Upper lobe of left lung (tissue), 6 donors: ENCODE results near the gene SLC22A3. TPM values are rescaled to one million over a fixed set of nuclear protein-coding genes. Genes with fewer than 3 reads are reported as not detected.

Experiments
- ATAC-seq, 2 donors: fragments of 200-7000 bp; cut with Tn5 transposase; one replicate each; pipeline ENCODE4 v1.9.1; 2022; ENCODE audit warnings: mild to moderate bottlenecking in 2 of 2, moderate library complexity in 2 of 2; ENCODE audit not compliant: low FRiP score in 2 of 2
- DNase-seq, 2 donors: peaks; one replicate each; pipeline ENCODE4 v3.0.0-alpha.2; 2019 to 2020
- H3K27ac ChIP-seq, 4 donors: fragments of 200-600 bp; sonication (generic); one replicate each; pipeline ENCODE4 v1.5.1; 2016 to 2019
- H3K27me3 ChIP-seq, 4 donors: fragments of 200-600 bp; sonication (generic); one replicate each; pipeline ENCODE4 v1.5.1; 2017 to 2019
- H3K36me3 ChIP-seq, 4 donors: fragments of 200-600 bp; sonication (generic); one replicate each; pipeline ENCODE4 v1.5.1; 2016 to 2019
- H3K4me1 ChIP-seq, 4 donors: fragments of 200-600 bp; sonication (generic); one replicate each; pipeline ENCODE4 v1.5.1; 2018 to 2019
- H3K4me3 ChIP-seq, 4 donors: fragments of 200-600 bp; sonication (generic); one replicate each; pipeline ENCODE4 v1.5.1; 2017 to 2019; ENCODE audit warnings: mild to moderate bottlenecking in 2 of 4, moderate library complexity in 1 of 4
- H3K9me3 ChIP-seq, 4 donors: fragments of 200-600 bp; sonication (generic); one replicate each; pipeline ENCODE4 v1.5.1; 2018 to 2019
- CTCF ChIP-seq, 6 experiments: fragments of 450-650 bp in 4 of 6; fragments of 200-600 bp in 2 of 6; sonication (generic) in 2 of 6; IDR thresholded peaks; one replicate each; pipeline ENCODE4 v1.5.1; 2016 to 2019; ENCODE audit warnings: antibody characterized with exemption in 6 of 6
- EP300 ChIP-seq, 4 donors: sonication (generic); formaldehyde crosslinking; IDR thresholded peaks; one replicate each; pipeline ENCODE4 v1.5.1; 2017; ENCODE audit warnings: antibody characterized with exemption in 4 of 4, control low read depth in 2 of 4
- POLR2A ChIP-seq, 4 donors: fragments of 450-650 bp; IDR thresholded peaks; one replicate each; pipeline ENCODE4 v1.5.1; 2016 to 2017; ENCODE audit warnings: antibody characterized with exemption in 4 of 4, mild to moderate bottlenecking in 2 of 4
- POLR2AphosphoS5 ChIP-seq, 2 donors: sonication (generic); formaldehyde crosslinking; IDR thresholded peaks; one replicate each; pipeline ENCODE4 v1.5.1; 2017; ENCODE audit warnings: antibody characterized with exemption in 2 of 2
- WGBS, 2 donors: methylation state at CpG; one replicate each; pipeline ENCODE4 v1.1.5; 2017 to 2018; 5-methylcytosine and 5-hydroxymethylcytosine counted together
- total RNA-seq, 6 donors: library from RNA; depleted of rRNA in 4 of 6; stranded (reverse); fragments of >200 nt in 4 of 6; gene quantifications; one replicate each; pipeline versions ENCODE4 v1.1.0 to v1.2.1, GENCODE V29; 2016 to 2021
- donor health status: DM: no; HTN: no; CAD: no; lungs with moderate emphysema.
- donor health status: DM: no; HTN: yes; CAD: no; lungs with severe emphysema.

SLC22A3 gene
- total RNA-seq, 6 donors from 2014 or later, result 17.7 to 68.1 (median 44.8) TPM

DNA sequence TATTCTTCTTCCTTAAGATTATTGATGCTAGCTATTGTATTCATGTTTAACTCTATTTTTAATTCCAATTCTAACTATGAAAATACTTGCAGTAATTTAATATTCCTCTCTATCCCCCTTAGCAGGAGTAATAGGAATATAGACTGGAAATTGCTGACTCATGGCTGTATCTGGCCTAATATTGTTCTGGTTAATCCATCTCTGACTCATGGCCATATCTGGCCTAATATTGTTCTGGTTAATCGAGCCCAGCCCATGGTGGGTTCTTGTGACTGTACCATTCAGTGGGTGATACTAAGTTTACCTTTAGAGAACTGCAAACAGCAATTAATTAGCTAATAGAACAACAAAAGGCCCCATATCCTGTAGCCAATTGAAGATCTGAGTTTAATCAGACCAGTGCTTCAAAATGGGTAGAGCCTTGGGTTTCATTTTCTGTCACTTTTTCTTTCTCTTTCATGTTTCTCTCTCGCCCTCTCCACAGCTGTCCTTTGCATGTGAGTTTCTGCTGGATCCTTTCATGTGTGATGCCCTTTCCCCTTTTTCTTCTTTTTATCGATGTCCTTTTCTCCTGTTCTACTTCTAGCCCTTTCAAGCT lies 50.6 kb downstream of the SLC22A3 start:
- Histone ChIP-seq H3K36me3 (no peaks in the 10 kb centered on the region), H3K27ac (no peak overlapping the region), H3K27me3 (no peaks in the 10 kb centered on the region), H3K4me1 (peaks cover 0 to 15% (median 0%) of the 10 kb centered on the region in 4 donors), H3K9me3 (no peaks in the 10 kb centered on the region), H3K4me3 (no peak overlapping the region)
- ATAC-seq (no peak), DNase-seq (no peak)
- TF ChIP-seq CTCF (IDR thresholded peaks at IDR 0.05) (no peak), EP300 (IDR thresholded peaks at IDR 0.05) (no peak), POLR2AphosphoS5 (IDR thresholded peaks at IDR 0.05) (no peak), POLR2A (IDR thresholded peaks at IDR 0.05) (no peak)
- 80 to 83% methylated on average over 3 of the region's 3 CpGs for WGBS, 2 donors

GRCh38 chr6:160400446-160400845 lies 52.3 kb downstream of the SLC22A3 start:
- TF ChIP-seq EP300 (IDR thresholded peaks at IDR 0.05) (peak in 1 of 4 donors; percentile 58), CTCF (IDR thresholded peaks at IDR 0.05) (no peak)
- H3K9me3 ChIP-seq, result no peaks in the 10 kb centered on the region

DNA sequence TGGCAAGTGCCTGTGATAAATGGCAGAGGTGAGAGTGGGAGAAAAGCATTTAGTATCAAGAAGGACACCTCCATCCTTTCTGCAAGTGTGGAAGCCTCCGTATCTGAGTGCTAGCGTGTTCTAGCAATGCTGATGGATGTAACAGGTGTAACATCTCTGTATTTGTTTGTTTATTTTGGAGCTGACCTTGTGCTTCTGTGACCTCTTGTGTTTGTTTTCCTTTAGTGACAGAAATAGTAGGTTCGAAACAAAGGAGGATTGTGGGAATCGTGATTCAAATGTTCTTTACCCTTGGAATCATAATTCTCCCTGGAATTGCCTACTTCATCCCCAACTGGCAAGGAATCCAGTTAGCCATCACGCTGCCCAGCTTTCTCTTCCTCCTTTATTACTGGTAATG lies 60.4 kb downstream of the SLC22A3 start:
- Histone ChIP-seq H3K36me3 (no peaks in the 10 kb centered on the region), H3K9me3 (no peaks in the 10 kb centered on the region), H3K27me3 (no peaks in the 10 kb centered on the region), H3K27ac (no peak overlapping the region), H3K4me3 (no peak overlapping the region), H3K4me1 (no peaks in the 10 kb centered on the region)
- 62 to 77% methylated on average over 5 of the region's 5 CpGs for WGBS, 2 donors
- no peak for DNase-seq
- no peak for ATAC-seq
- TF ChIP-seq CTCF (IDR thresholded peaks at IDR 0.05), result no peak
- no peak for TF ChIP-seq POLR2A (IDR thresholded peaks at IDR 0.05)

More at GRCh38 chr6:160400446-160400845, 52.3 kb downstream of the SLC22A3 start:
- no peak overlapping the region for H3K27ac ChIP-seq
- 34 to 43% methylated on average over 2 of the region's 2 CpGs for WGBS, 2 donors
- no peak overlapping the region for H3K4me3 ChIP-seq
- DNase-seq (peak in 1 of 2 donors; percentile 45), ATAC-seq (peak in 1 of 2 donors; percentile 71)
- peaks cover 0 to 8% (median 0%) of the 10 kb centered on the region in 4 donors for H3K4me1 ChIP-seq
- H3K27me3 ChIP-seq, result no peaks in the 10 kb centered on the region
- H3K36me3 ChIP-seq, result no peaks in the 10 kb centered on the region

DNA sequence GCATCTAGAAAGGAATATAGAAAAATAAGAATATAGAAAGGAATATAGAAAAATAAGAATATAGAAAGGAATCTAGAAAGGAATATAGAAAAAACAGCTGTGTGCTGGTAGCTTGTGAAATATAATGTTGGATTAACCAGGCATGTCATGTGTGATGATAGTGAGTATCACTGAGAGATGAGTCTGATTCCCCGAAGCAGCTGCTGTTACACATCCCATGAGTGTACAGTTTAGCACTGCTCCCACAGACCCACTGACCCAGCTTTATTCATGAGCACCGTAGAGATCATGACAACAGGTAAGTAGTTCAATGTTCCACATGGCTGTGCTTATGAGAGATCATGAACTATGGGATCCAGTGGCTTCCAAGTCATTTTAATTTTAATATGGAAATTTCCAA lies 64.8 kb downstream of the SLC22A3 start:
- Histone ChIP-seq H3K27me3 (no peaks in the 10 kb centered on the region), H3K9me3 (no peaks in the 10 kb centered on the region), H3K4me1 (no peaks in the 10 kb centered on the region), H3K4me3 (no peak overlapping the region), H3K27ac (no peak overlapping the region), H3K36me3 (no peaks in the 10 kb centered on the region)
- no peak for TF ChIP-seq CTCF (IDR thresholded peaks at IDR 0.05)
- TF ChIP-seq POLR2A (IDR thresholded peaks at IDR 0.05), result no peak
- TF ChIP-seq EP300 (IDR thresholded peaks at IDR 0.05), result no peak
- no peak for TF ChIP-seq POLR2AphosphoS5 (IDR thresholded peaks at IDR 0.05)
- WGBS, 2 donors, result 84 to 88% methylated on average over 2 of the region's 2 CpGs
- ATAC-seq (no peak), DNase-seq (no peak)

DNA sequence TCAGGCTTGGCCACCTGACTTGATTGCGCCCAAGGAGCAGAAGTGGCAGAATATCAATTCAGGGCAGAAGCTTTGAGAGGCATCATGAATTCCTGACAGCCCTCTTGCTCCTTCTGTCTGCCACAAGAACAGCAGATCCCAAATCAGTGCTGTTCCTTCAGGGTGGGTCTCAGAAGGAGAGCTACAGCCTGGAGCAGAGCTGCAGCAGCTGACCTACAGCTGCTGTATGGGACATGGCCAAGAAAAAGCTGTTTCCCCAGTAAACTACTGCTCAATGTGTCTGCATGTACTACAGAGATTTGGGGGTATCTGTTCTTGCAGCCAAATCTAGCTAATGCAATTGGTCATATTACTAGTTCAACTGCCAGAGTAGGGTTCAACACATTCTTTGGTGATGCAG lies 69.0 kb downstream of the SLC22A3 start:
- Histone ChIP-seq H3K27me3 (no peaks in the 10 kb centered on the region), H3K27ac (no peak overlapping the region), H3K36me3 (no peaks in the 10 kb centered on the region), H3K4me3 (no peak overlapping the region), H3K9me3 (no peaks in the 10 kb centered on the region), H3K4me1 (no peaks in the 10 kb centered on the region)
- TF ChIP-seq EP300 (IDR thresholded peaks at IDR 0.05) (no peak), POLR2AphosphoS5 (IDR thresholded peaks at IDR 0.05) (no peak), POLR2A (IDR thresholded peaks at IDR 0.05) (no peak), CTCF (IDR thresholded peaks at IDR 0.05) (no peak)
- ATAC-seq, result no peak
- no peak for DNase-seq
- 87 to 91% methylated on average over 1 of the region's 1 CpG for WGBS, 2 donors
